NCI-H187 (cell line): ENCODE data around the gene C1orf210.

Experiments used
- DNase-seq, 2 experiments: peaks; one replicate each; lab custom pipeline; 2025; lab: John Stamatoyannopoulos, UW

The C1orf210 gene

DNA sequence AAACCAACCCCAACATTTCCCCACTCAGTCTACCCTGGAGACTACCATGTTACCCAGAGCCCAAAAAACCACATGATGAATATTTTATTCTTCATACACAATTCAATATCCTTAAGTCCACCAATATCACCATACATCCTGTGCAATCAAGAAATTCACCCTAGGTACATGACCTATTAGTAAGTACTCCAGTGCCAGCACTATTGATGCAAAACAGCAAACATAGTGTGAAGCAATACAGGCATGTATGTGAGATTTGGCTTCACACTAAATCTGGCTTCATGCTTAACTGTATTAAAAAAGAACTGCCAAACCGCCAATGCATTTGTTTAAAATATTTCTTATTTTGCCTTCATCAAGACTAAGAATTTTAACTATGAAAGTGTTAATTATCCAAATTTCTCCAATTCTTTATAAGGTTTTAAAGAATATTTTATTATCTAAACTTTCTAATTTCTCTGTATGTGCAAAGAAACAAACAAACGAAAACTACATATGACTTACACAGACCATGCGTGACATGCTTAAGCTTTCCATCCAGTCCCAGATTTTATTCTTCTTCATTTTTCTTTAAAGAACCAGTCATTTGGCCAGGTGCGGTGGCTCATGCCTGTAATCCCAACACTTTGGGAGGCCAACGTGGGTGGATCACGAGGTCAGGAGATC, 38.0 kb downstream of the C1orf210 start:
- DNase-seq: no peak

DNA sequence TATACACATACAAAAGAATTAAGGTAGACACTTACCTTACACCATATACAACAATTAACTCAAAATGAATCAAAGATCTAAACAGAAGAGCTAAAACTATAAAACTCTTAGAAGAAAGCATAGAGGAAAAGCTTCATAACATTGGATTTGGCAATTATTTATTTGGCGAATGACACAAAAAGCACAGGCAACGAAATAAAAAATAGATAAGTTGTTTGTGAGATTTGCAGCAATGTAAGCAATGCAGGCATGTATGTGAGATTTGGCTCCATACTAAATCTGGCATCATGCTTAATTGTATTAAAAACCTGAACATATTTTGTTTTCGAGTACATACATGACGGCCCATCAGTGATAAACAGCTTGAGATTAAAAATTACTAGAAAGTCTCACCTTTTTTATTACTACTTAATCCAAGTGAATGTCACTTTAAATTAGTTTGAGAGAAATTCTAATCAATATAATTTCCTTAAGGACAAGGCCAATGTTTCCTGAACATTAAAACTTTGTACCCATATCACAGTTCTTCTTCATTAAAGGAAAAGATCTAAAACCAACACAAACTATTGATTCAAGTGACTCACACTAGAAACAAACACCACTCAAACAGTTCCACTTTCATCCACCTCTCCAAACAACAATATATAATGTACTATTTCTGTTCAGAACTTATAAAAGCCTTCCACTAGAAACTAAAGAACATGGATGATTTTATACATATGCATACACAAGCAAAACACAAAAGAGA, 38.7 kb downstream of the C1orf210 start:
- DNase-seq: no peak

DNA sequence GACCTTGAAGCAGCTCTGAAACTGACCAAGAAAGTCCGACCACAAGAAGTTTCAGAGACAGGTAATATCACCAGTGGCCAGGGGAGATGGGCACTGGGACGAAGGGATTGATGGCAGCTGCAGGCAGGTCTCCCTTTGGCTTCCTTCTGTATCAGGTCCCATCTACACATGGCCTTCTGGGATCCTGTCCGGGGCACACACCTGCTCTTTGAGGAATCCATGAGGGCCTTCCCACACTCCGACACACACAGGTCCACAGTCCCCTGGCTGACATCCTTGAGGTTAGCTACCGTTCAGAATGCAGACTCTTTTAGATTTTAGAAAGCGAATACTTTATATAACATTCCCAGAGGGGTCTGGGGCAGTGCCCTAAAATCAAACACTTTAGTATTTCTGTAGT, 42.1 kb downstream of the C1orf210 start:
- no peak for DNase-seq

DNA sequence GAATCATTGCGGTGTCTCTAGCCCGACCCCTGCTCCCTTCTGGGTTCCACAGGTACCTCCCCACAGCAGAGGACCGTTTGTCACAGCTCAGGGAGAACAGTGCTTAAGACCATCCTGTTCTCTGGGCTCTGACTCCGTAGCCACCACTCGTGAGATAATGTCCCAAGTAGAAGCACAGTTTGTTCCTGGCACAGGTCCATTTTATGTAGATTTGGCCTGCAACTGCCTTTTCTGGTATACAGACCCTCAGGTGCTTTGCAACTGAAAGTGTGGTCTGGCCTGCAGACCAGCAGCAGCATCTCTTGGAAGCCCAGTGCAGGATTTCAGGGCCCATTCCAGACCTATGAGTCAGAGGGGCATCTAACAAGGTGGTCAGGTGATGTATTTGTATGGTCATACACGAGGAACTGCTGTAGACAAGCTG, 44.0 kb downstream of the C1orf210 start:
- no peak for DNase-seq

DNA sequence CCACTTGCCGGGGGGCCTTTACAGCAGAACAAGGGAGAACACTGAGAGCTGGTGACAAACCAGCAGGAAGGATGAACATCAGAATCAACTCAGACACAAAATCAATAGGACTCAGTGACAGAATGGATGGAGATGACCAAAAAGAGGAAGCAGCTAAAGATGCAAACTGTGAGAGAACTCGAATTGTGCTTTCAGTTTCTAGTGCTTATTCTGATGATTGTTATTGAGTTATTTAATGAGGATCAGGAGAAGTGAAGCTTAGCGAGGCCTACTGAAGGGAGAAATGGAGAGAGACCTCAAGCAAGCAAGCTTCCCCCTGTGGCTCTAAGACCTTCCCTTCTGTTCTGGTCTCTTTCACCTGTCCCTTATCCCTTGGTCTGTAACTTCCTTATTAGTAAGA, 45.9 kb downstream of the C1orf210 start:
- DNase-seq: no peak

DNA sequence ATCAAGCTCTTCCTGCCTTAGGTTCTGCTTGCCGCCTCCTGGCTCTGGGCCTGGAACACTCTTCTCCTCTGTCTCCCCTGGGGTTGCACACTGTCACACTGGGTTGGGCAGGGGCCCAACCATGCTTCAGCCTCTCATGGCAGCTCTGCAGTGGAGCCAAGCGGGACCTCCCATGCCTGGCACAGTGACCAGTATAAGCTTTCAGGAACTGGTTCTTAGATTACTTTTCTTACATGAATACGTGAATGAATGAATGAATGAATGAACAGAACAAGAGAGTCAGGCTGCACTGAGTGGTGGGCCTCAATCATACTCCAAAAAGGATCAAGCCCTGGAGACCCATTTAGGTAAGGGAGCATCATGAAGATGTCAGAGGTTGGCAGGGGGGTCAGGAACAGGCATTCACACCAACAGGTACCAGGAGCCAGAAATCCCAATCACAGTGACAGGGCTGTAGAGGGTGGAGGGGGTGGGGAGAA, 46.4 kb downstream of the C1orf210 start:
- DNase-seq: no peak

DNA sequence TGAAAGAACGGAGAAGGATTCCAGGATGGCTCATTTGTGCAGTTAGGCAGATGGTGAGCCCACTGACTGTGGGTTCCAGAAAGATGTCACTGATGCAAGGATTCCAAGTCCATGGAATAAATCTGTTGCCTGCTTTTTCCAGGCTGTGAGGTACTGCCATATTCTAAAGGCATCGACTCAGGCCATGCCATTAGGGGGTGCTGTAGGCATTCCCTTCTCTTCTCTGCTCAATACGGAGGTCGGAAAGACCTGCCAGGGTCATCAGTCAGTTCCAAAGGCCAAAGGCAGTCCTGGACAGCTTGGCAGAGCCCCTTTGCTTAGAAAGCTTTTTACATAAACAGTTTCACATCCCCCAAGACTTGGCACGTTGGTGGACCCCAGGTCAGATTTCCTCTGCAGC, 47.3 kb downstream of the C1orf210 start:
- DNase-seq: peak in 1 of 2 experiments; percentile 19

DNA sequence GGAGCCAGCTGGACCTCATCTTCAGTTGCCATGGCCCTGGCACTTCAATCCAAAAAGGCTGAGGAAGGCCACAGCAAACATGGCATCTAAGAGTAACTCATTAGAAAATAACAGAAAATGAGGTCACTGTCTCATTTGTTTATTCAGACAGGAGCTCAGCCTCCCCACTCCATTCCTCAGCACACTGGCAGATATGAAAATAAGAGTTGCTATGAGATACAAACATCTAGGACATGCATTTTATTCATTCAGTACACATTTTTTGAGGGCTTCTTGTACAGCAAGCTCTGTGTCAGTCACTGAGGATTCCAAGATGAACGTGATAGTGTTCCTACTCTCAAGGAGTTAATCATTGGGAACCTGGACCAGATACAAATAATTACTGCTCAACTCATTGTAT, 48.3 kb downstream of the C1orf210 start:
- no peak for DNase-seq

DNA sequence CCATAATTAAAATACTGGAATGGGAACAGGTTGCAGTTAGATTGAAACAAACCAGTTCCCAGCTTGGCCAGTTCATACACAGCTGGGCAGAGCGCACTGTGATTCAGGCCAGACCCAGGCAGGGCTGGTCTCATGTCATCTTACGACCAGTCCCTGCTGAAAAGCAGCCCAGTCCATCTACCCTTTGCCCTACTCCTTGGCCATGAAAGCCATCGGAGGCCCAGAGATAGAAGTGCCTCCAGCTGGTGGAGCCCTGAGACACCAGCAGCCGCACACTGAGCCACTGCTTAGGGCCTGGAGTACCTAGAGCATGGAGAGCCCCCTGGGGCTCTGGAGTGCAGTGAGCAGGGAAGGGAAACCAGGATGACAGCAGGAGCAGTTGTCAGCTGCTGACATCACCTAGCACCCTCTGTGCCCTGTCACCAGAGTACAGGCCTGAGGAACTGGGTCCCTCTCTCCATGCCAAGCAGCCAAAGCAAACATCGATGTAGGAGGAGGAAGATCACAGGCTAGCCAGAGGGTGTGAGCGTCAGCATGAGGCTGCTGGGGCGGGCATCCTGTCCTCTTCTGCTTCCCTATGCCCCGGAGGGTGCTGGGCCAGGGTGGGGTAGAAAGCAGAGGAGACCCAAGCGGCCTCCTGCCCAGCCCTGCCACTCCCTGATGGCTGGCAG, 49.8 kb downstream of the C1orf210 start:
- DNase-seq: no peak

DNA sequence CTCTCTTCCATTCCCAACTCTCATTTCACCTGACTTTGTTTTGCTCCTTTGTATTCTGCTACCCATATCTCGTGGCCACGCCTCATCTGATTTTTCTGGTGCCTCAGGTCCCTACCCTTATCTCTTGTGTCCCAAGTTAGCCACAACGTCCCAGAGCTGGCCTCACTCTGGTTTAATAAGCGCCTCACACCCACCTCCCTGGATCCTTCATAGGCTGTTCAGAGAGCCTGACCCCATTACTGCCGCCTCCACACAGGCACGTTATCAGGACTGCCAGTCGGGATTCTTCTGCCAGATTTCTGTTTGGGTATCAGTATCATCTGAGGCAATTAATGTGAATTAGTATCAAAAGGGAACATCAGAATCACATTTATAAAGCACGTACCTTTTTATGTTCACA, 50.3 kb downstream of the C1orf210 start:
- no peak for DNase-seq

DNA sequence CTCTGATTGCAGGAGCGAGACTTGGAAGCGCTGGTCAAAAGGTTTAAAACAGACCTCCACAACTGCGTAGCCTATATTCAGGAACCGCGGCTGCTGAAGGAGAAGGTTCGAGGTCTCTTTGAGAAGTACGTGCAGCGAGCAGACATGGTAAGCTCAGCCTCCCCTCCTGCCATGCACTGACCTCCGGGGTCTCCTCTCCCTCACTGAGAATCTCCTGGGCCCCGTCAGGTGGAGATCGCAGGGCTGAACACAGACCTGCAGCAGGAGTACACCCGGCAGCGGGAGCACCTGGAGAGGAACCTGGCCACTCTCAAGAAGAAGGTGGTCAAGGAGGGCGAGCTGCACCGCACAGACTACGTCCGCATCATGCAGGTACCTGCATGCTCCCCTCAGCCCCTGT, 51.1 kb downstream of the C1orf210 start:
- DNase-seq: no peak

DNA sequence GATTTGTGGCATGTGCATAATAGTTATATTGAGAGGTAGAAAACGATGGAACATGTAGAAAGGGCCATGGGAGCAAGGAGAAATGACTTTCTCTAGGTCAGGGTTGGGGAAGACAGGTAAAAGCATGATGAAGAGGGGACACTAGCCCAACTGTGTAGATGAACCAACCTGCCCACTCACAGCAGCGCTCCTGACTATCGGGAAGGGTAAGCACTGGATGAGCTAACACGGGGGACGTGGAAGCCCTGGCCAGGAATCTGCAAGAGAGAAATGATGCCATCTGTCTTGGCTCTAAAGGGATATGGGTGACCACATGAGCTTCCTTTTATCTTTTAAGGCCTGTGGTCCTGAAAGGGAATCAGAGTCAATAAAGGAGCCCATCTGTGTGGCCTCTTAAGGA, 51.8 kb downstream of the C1orf210 start:
- no peak for DNase-seq

DNA sequence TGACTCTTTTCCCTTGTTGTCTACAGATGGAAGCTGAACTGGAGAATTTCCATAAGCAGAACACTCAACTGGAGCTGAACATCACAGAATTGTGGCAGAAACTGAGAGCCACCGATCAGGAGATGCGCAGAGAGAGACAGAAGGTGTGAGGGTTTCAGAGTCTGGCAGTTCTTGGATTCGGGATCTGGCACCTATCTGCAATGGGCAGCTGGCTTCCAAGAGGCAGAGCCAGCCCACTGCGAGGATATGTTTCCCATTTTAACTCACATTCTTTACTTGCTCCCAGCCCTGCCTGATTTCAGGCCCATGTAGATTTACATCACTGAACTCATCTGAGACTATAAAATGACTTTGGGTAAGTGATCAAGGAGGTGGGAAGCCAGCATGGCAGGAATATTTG, 52.9 kb downstream of the C1orf210 start:
- no peak for DNase-seq

DNA sequence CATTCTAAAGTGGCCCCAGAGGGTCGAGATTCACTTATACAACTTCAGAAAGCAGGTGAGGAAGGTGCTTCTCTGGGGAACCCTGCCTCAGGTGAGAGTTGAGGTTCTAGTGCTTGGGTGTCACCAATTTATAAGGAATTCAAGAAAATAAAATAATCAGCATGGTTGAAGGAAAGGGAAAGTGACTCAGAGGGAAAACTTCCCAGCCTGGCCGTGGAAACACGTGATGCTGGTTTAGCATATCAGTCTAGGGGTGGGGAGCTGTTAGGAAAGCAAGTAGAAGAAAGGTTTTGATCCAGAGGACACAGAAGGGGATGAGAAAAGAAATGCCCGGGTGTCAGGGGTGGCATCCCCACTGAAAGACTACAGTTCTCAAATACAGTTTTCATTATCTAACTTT, 53.3 kb downstream of the C1orf210 start:
- DNase-seq: no peak
